ENCODE measurements around the gene CDC42. TPM values are rescaled to one million over a fixed set of nuclear protein-coding genes. Genes with fewer than 3 reads are reported as not detected.

CDC42 gene
- total and polyA plus RNA-seq, 3 experiments from 2014 or later, result 294 to 347 (median 317) TPM

- Mint-ChIP-seq H3K36me3 (peaks cover 0 to 62% (median 7%) of the 10 kb centered on the region in 3 donors), H3K9me3 (no peaks in the 10 kb centered on the region), H3K27me3 (no peaks in the 10 kb centered on the region), H3K4me3 (peak overlapping the region in 6 of 7 donors; percentile 45 to 66 (median 60)), H3K4me1 (peaks cover 72 to 91% (median 88%) of the 10 kb centered on the region in 3 donors), H3K27ac (peak overlapping the region; percentile 40 to 94 (median 84))
- ChIA-PET CTCF (interaction anchor here (0.6 to 2.2 kb wide), 13 partner anchors 12 to 175 kb away, joined by 3 to 11 read pairs (median 3); no protein-coding TSS in a partner anchor), POLR2A (interaction anchor here (1.4 to 2.1 kb wide), 3 partner anchors 51 to 80 kb away, joined by 5 to 13 read pairs (median 5); partner anchors contain the start of gene CDC42)
- Histone ChIP-seq H3K4me3 (ENCODE audit: low read length) (no peak overlapping the region), H3K27me3 (ENCODE audit: insufficient read depth, low read length, poor library complexity, severe bottlenecking) (no peaks in the 10 kb centered on the region), H3K27ac (ENCODE audit: low read depth, low read length) (no peak overlapping the region), H3K9me3 (ENCODE audit: low read length) (no peaks in the 10 kb centered on the region), H3K36me3 (ENCODE audit: insufficient read depth, low read length) (peaks cover 13% of the 10 kb centered on the region), H3K4me1 (ENCODE audit: insufficient read depth, low read length) (peaks cover 49% of the 10 kb centered on the region)
- DNase-seq, result peak; percentile 30 to 73 (median 60)
Measured at GRCh38 chr1:22104865-22105437, 52.4 kb downstream of the CDC42 start.

- H3K4me3 Mint-ChIP-seq, result peak overlapping the region in 5 of 7 donors; percentile 30 to 66 (median 56)
- H3K27ac Mint-ChIP-seq, result peak overlapping the region in 7 of 8 donors; percentile 80 to 94 (median 87)
- DNase-seq, result peak in 2 of 5 donors; percentile 39 to 53
- H3K9me3 Mint-ChIP-seq, result no peaks in the 10 kb centered on the region
- ChIA-PET POLR2A (interaction anchor here (1.4 to 2.1 kb wide), 3 partner anchors 52 to 81 kb away, joined by 5 to 13 read pairs (median 5); partner anchors contain the start of gene CDC42), CTCF (interaction anchor here (0.7 to 2.2 kb wide), 11 partner anchors 12 to 81 kb away, joined by 3 to 11 read pairs (median 3); no protein-coding TSS in a partner anchor)
- H3K36me3 Mint-ChIP-seq, result peaks cover 0 to 55% (median 7%) of the 10 kb centered on the region in 3 donors
- H3K27me3 Mint-ChIP-seq, result no peaks in the 10 kb centered on the region
- peaks cover 64 to 84% (median 81%) of the 10 kb centered on the region in 3 donors for H3K4me1 Mint-ChIP-seq
- Histone ChIP-seq H3K27ac (ENCODE audit: low read depth, low read length) (no peak overlapping the region), H3K36me3 (ENCODE audit: insufficient read depth, low read length) (peaks cover 13% of the 10 kb centered on the region), H3K4me1 (ENCODE audit: insufficient read depth, low read length) (peaks cover 42% of the 10 kb centered on the region), H3K4me3 (ENCODE audit: low read length) (no peak overlapping the region), H3K9me3 (ENCODE audit: low read length) (no peaks in the 10 kb centered on the region), H3K27me3 (ENCODE audit: insufficient read depth, low read length, poor library complexity, severe bottlenecking) (no peaks in the 10 kb centered on the region)
Measured at GRCh38 chr1:22105611-22106207, 53.2 kb downstream of the CDC42 start.

- peak overlapping the region in 2 of 8 donors; percentile 51 to 83 for H3K27ac Mint-ChIP-seq
- POLR2A ChIA-PET, result no interaction called here
Measured at GRCh38 chr1:22107126-22107525, 54.6 kb downstream of the CDC42 start.

GRCh38 chr1:22108339-22109105 lies 56.0 kb downstream of the CDC42 start:
- CTCF ChIA-PET, result interaction anchor here (1.1 kb wide), 1 partner anchor 295 kb away, joined by 3 read pairs; no protein-coding TSS in a partner anchor
- H3K9me3 ChIP-seq (ENCODE audit: low read length), result no peaks in the 10 kb centered on the region
- POLR2A ChIA-PET, result no interaction called here
- H3K4me3 ChIP-seq (ENCODE audit: low read length), result no peak overlapping the region
- H3K27me3 ChIP-seq (ENCODE audit: insufficient read depth, low read length, poor library complexity, severe bottlenecking), result no peaks in the 10 kb centered on the region
- H3K4me1 ChIP-seq (ENCODE audit: insufficient read depth, low read length), result peaks cover 28% of the 10 kb centered on the region
- Mint-ChIP-seq H3K4me1 (peaks cover 56 to 79% (median 76%) of the 10 kb centered on the region in 3 donors), H3K4me3 (peak overlapping the region in 1 of 7 donors; percentile 40), H3K36me3 (peaks cover 0 to 66% (median 9%) of the 10 kb centered on the region in 3 donors), H3K9me3 (no peaks in the 10 kb centered on the region), H3K27ac (peak overlapping the region in 6 of 8 donors; percentile 19 to 74 (median 39)), H3K27me3 (no peaks in the 10 kb centered on the region)
- no peak for DNase-seq
- peaks cover 22% of the 10 kb centered on the region for H3K36me3 ChIP-seq (ENCODE audit: insufficient read depth, low read length)
- H3K27ac ChIP-seq (ENCODE audit: low read depth, low read length), result no peak overlapping the region

More at GRCh38 chr1:22107126-22107525, 54.6 kb downstream of the CDC42 start:
- H3K27ac ChIP-seq (ENCODE audit: low read depth, low read length), result no peak overlapping the region
- no peaks in the 10 kb centered on the region for H3K9me3 Mint-ChIP-seq
- no peak overlapping the region for H3K4me3 ChIP-seq (ENCODE audit: low read length)
- peaks cover 0 to 57% (median 5%) of the 10 kb centered on the region in 3 donors for H3K36me3 Mint-ChIP-seq
- no peaks in the 10 kb centered on the region for H3K27me3 ChIP-seq (ENCODE audit: insufficient read depth, low read length, poor library complexity, severe bottlenecking)
- peaks cover 40% of the 10 kb centered on the region for H3K4me1 ChIP-seq (ENCODE audit: insufficient read depth, low read length)
- peaks cover 63 to 80% (median 79%) of the 10 kb centered on the region in 3 donors for H3K4me1 Mint-ChIP-seq
- H3K36me3 ChIP-seq (ENCODE audit: insufficient read depth, low read length), result peaks cover 20% of the 10 kb centered on the region
- DNase-seq, result no peak
- no peaks in the 10 kb centered on the region for H3K27me3 Mint-ChIP-seq
- H3K4me3 Mint-ChIP-seq, result no peak overlapping the region
- H3K9me3 ChIP-seq (ENCODE audit: low read length), result no peaks in the 10 kb centered on the region
- CTCF ChIA-PET, result no interaction called here

- no peaks in the 10 kb centered on the region for H3K9me3 Mint-ChIP-seq
- CTCF ChIA-PET, result interaction anchor here (0.8 to 1.7 kb wide), 3 partner anchors 29 to 88 kb away, joined by 3 to 4 read pairs (median 3); no protein-coding TSS in a partner anchor
- no peaks in the 10 kb centered on the region for H3K9me3 ChIP-seq (ENCODE audit: low read length)
- H3K36me3 Mint-ChIP-seq, result peaks cover 2 to 71% (median 10%) of the 10 kb centered on the region in 3 donors
- POLR2A ChIA-PET, result no interaction called here
- peak overlapping the region in 1 of 7 donors; percentile 40 for H3K4me3 Mint-ChIP-seq
- H3K4me1 Mint-ChIP-seq, result peaks cover 44 to 68% (median 64%) of the 10 kb centered on the region in 3 donors
- H3K27ac ChIP-seq (ENCODE audit: low read depth, low read length), result no peak overlapping the region
- peaks cover 31% of the 10 kb centered on the region for H3K36me3 ChIP-seq (ENCODE audit: insufficient read depth, low read length)
- H3K4me1 ChIP-seq (ENCODE audit: insufficient read depth, low read length), result peaks cover 13% of the 10 kb centered on the region
- peak overlapping the region in 1 of 8 donors; percentile 35 for H3K27ac Mint-ChIP-seq
- no peak overlapping the region for H3K4me3 ChIP-seq (ENCODE audit: low read length)
- H3K27me3 ChIP-seq (ENCODE audit: insufficient read depth, low read length, poor library complexity, severe bottlenecking), result no peaks in the 10 kb centered on the region
- H3K27me3 Mint-ChIP-seq, result no peaks in the 10 kb centered on the region
- DNase-seq, result no peak
Measured at GRCh38 chr1:22110016-22110415, 57.5 kb downstream of the CDC42 start.

- Histone ChIP-seq H3K36me3 (ENCODE audit: insufficient read depth, low read length) (peaks cover 35% of the 10 kb centered on the region), H3K27ac (ENCODE audit: low read depth, low read length) (peak overlapping the region; percentile 32), H3K4me1 (ENCODE audit: insufficient read depth, low read length) (peaks cover 2% of the 10 kb centered on the region), H3K27me3 (ENCODE audit: insufficient read depth, low read length, poor library complexity, severe bottlenecking) (no peaks in the 10 kb centered on the region), H3K9me3 (ENCODE audit: low read length) (no peaks in the 10 kb centered on the region), H3K4me3 (ENCODE audit: low read length) (no peak overlapping the region)
- ChIA-PET CTCF (interaction anchor here (0.8 to 1.7 kb wide), 5 partner anchors 11 to 303 kb away, joined by 3 to 7 read pairs (median 3); no protein-coding TSS in a partner anchor), POLR2A (no interaction called here)
- H3K4me1 Mint-ChIP-seq, result peaks cover 43 to 68% (median 64%) of the 10 kb centered on the region in 3 donors
- H3K36me3 Mint-ChIP-seq, result peaks cover 4 to 76% (median 11%) of the 10 kb centered on the region in 3 donors
- H3K9me3 Mint-ChIP-seq, result no peaks in the 10 kb centered on the region
- H3K27me3 Mint-ChIP-seq, result no peaks in the 10 kb centered on the region
- H3K27ac Mint-ChIP-seq, result peak overlapping the region in 5 of 8 donors; percentile 42 to 85 (median 66)
- H3K4me3 Mint-ChIP-seq, result no peak overlapping the region
- no peak for DNase-seq
Measured at GRCh38 chr1:22111115-22111514, 58.6 kb downstream of the CDC42 start.

GRCh38 chr1:22111620-22112019 lies 59.1 kb downstream of the CDC42 start:
- H3K4me1 Mint-ChIP-seq, result peaks cover 38 to 64% (median 63%) of the 10 kb centered on the region in 3 donors
- peak overlapping the region in 5 of 8 donors; percentile 21 to 85 (median 66) for H3K27ac Mint-ChIP-seq
- no peak overlapping the region for H3K4me3 Mint-ChIP-seq
- peaks cover 35% of the 10 kb centered on the region for H3K36me3 ChIP-seq (ENCODE audit: insufficient read depth, low read length)
- H3K4me3 ChIP-seq (ENCODE audit: low read length), result no peak overlapping the region
- POLR2A ChIA-PET, result no interaction called here
- H3K27ac ChIP-seq (ENCODE audit: low read depth, low read length), result no peak overlapping the region
- no peaks in the 10 kb centered on the region for H3K4me1 ChIP-seq (ENCODE audit: insufficient read depth, low read length)
- no peaks in the 10 kb centered on the region for H3K27me3 ChIP-seq (ENCODE audit: insufficient read depth, low read length, poor library complexity, severe bottlenecking)
- CTCF ChIA-PET, result interaction anchor here (1.6 to 1.7 kb wide), 2 partner anchors 87 to 89 kb away, joined by 4 to 7 read pairs; no protein-coding TSS in a partner anchor
- DNase-seq, result no peak
- H3K9me3 ChIP-seq (ENCODE audit: low read length), result no peaks in the 10 kb centered on the region
- no peaks in the 10 kb centered on the region for H3K27me3 Mint-ChIP-seq
- peaks cover 4 to 75% (median 11%) of the 10 kb centered on the region in 3 donors for H3K36me3 Mint-ChIP-seq
- H3K9me3 Mint-ChIP-seq, result no peaks in the 10 kb centered on the region
